Ishikawa (cell line): Measurements from ENCODE around the gene SNX27.

Experiments used
- CEBPB ChIP-seq: IDR thresholded peaks from 2 replicates; pipeline ENCODE4 v1.6.1; 2012
- CREB1 ChIP-seq: IDR thresholded peaks from 2 replicates; pipeline ENCODE4 v1.6.1; 2012; ENCODE audit warnings: low read depth
- EGR1 ChIP-seq: IDR thresholded peaks from 2 replicates; pipeline ENCODE4 v1.6.1; 2012
- EP300 ChIP-seq: IDR thresholded peaks from 2 replicates; pipeline ENCODE4 v1.6.1; 2012; ENCODE audit warnings: borderline replicate concordance
- FOXM1 ChIP-seq: IDR thresholded peaks from 2 replicates; pipeline ENCODE4 v1.6.1; 2012; ENCODE audit warnings: low read depth, borderline replicate concordance
- MAX ChIP-seq: IDR thresholded peaks from 2 replicates; pipeline ENCODE4 v1.6.1; 2012
- NFIC ChIP-seq: IDR thresholded peaks from 2 replicates; pipeline ENCODE4 v1.6.1; 2012
- RAD21 ChIP-seq: IDR thresholded peaks from 2 replicates; pipeline ENCODE4 v1.6.1; 2012; ENCODE audit warnings: low read depth
- REST ChIP-seq: IDR thresholded peaks from 2 replicates; pipeline ENCODE4 v1.6.1; 2012; ENCODE audit warnings: low read depth, mild to moderate bottlenecking
- TAF1 ChIP-seq: IDR thresholded peaks from 2 replicates; pipeline ENCODE4 v1.6.1; 2012; ENCODE audit warnings: low read depth, mild to moderate bottlenecking
- TCF12 ChIP-seq: IDR thresholded peaks from 2 replicates; pipeline ENCODE4 v1.6.1; 2012; ENCODE audit warnings: low read depth
- TEAD4 ChIP-seq: IDR thresholded peaks from 2 replicates; pipeline ENCODE4 v1.6.1; 2012
- USF1 ChIP-seq: IDR thresholded peaks from 2 replicates; pipeline ENCODE4 v1.6.1; 2012
- YY1 ChIP-seq: IDR thresholded peaks from 2 replicates; pipeline ENCODE4 v1.6.1; 2012; ENCODE audit warnings: low read depth
- ZBTB7A ChIP-seq: IDR thresholded peaks from 2 replicates; pipeline ENCODE4 v1.6.1; 2012; ENCODE audit warnings: low read depth

SNX27 gene

GRCh38 chr1:151737479-151737878, 125.6 kb downstream of the SNX27 start:
- TF ChIP-seq TAF1 = no peak

GRCh38 chr1:151739590-151740355, 127.9 kb downstream of the SNX27 start:
- TF ChIP-seq TEAD4 (0 out of 2 replicates have a peak, but pooled peaks have one; percentile 19), NFIC (peak; percentile 27; the same call in 1 of the 2 replicates), USF1 (no peak), ZBTB7A (no peak), EGR1 (no peak), RAD21 (peak; percentile 21; the same call in 1 of the 2 replicates), TAF1 (no peak), REST (0 out of 2 replicates have a peak, but pooled peaks have one; percentile 20), EP300 (no peak), TCF12 (no peak), YY1 (no peak), FOXM1 (no peak), CREB1 (no peak), CEBPB (no peak), MAX (no peak)

- no peak for TF ChIP-seq TCF12
- no peak for TF ChIP-seq TEAD4
- no peak for TF ChIP-seq CREB1
- no peak for TF ChIP-seq REST
- no peak for TF ChIP-seq USF1
These were observed 129.7 kb downstream of the SNX27 start for GRCh38 chr1:151741516-151741915.
